ENCODE measurements around the gene ZC3H18. TPM values are rescaled to one million over a fixed set of nuclear protein-coding genes. Genes with fewer than 3 reads are reported as not detected.

Gene ZC3H18
- total and polyA plus RNA-seq, 2 experiments from 2014 or later, result 30.0 to 40.7 TPM

GRCh38 chr16:88619859-88620815 lies 49.9 kb downstream of the ZC3H18 start:
- Mint-ChIP-seq H3K9me3 (no peaks in the 10 kb centered on the region), H3K27me3 (ENCODE audit: insufficient read depth, low read depth, poor library complexity) (peaks cover 9% of the 10 kb centered on the region), H3K4me1 (peaks cover 34% of the 10 kb centered on the region), H3K36me3 (ENCODE audit: low read depth) (peaks cover 37% of the 10 kb centered on the region), H3K27ac (no peak overlapping the region), H3K4me3 (no peak overlapping the region)
- Histone ChIP-seq H3K4me3 (no peak overlapping the region), H3K4me2 (no peak overlapping the region), H3F3A (replicated peaks; ENCODE audit: low read depth) (0 out of 2 replicates have a peak, but pooled peaks cover 4% of the 10 kb centered on the region), H4K20me1 (replicated peaks; ENCODE audit: insufficient read depth) (peaks cover 15% of the 10 kb centered on the region), H2AFZ (no peak overlapping the region), H3K79me2 (replicated peaks; ENCODE audit: insufficient read depth) (peaks cover 29% of the 10 kb centered on the region), H3K27ac (ENCODE audit: low read depth) (no peak overlapping the region), H3K9me2 (ENCODE audit: insufficient read depth) (no peaks in the 10 kb centered on the region), H3K4me1 (ENCODE audit: insufficient read depth) (no peaks in the 10 kb centered on the region), H3K36me3 (ENCODE audit: insufficient read depth) (no peaks in the 10 kb centered on the region; the same call in 1 of the 2 replicates), H3K27me3 (ENCODE audit: insufficient read depth) (no peaks in the 10 kb centered on the region)
- TF ChIP-seq NANOG (IDR thresholded peaks at IDR 0.05; ENCODE audit: borderline replicate concordance), result no peak
- no peak for TF ChIP-seq POLR2AphosphoS5 (IDR thresholded peaks at IDR 0.05; ENCODE audit: low read depth)
- no peak for TF ChIP-seq CTCF (conservative IDR thresholded peaks at IDR 0.05; ENCODE audit: low read depth in 2 of 2)
- TF ChIP-seq ZNF331 (CRISPR knock-in tag; IDR thresholded peaks at IDR 0.05; ENCODE audit: low read depth), result no peak
- no peak for TF ChIP-seq REST (IDR thresholded peaks at IDR 0.05; ENCODE audit: unreplicated experiment)
- no peak for TF ChIP-seq ZNF114 (CRISPR knock-in tag; IDR thresholded peaks at IDR 0.05)
- no peak for TF ChIP-seq STAT1 (IDR thresholded peaks at IDR 0.05; ENCODE audit: unreplicated experiment)
- no peak for TF ChIP-seq CREB1 (CRISPR knock-in tag; IDR thresholded peaks at IDR 0.05; ENCODE audit: low read depth)
- TF ChIP-seq JUNB (IDR thresholded peaks at IDR 0.05; ENCODE audit: unreplicated experiment), result no peak
- TF ChIP-seq EZH2phosphoT487 (IDR thresholded peaks at IDR 0.05; ENCODE audit: unreplicated experiment), result no peak
- no peak for TF ChIP-seq ETS1 (IDR thresholded peaks at IDR 0.05)
- no peak for TF ChIP-seq EZH2 (IDR thresholded peaks at IDR 0.05; ENCODE audit: low read depth, unreplicated experiment)
- TF ChIP-seq ZNF462 (CRISPR knock-in tag; IDR thresholded peaks at IDR 0.05), result no peak
- ATAC-seq (no peak), DNase-seq (ENCODE audit: low spot score) (no peak)
